SK-N-SH (cell line): Measurements from ENCODE around the gene LRRC27. TPM values are rescaled to one million over a fixed set of nuclear protein-coding genes. Genes with fewer than 3 reads are reported as not detected.

Experiments
- CTCF ChIA-PET: fragments of 300-600, 350-600 bp; formaldehyde crosslinking; extraction: SDS; loops from one replicate; lab custom pipeline; 2021; lab: Yijun Ruan, JAX
- POLR2A ChIA-PET: fragments of 350-600 bp; sonication (Branson Sonifier 250); formaldehyde crosslinking; extraction: SDS; loops from one replicate; lab custom pipeline; 2020; ENCODE audit warnings: antibody characterized with exemption, inconsistent platforms; lab: Yijun Ruan, JAX
- DNase-seq: peaks from one replicate; pipeline ENCODE4 v3.0.0; 2012
- H2AFZ ChIP-seq: fragments of 200-600 bp; sonication (generic); 2 replicates; pipeline ENCODE4 v1.8.1; 2016; ENCODE audit warnings: antibody characterized with exemption, mild to moderate bottlenecking, low read depth
- H3F3A ChIP-seq: fragments of 200-600 bp; sonication (generic); replicated peaks from 2 replicates; pipeline ENCODE3; 2016; ENCODE audit warnings: antibody characterized with exemption, mild to moderate bottlenecking; ENCODE audit not compliant: insufficient read depth
- H3K27ac ChIP-seq, 2 experiments: fragments of 200-500 bp in 1 of 2; fragments of 200-600 bp in 1 of 2; sonication (Bioruptor generic) in 1 of 2; sonication (generic), shearing (Covaris generic) in 1 of 2; 2 replicates each; pipeline versions ENCODE4 v1.5.1 to v1.6.1; 2014 to 2016; ENCODE audit warnings: low read depth in 2 of 2, inconsistent platforms in 1 of 2, low read length in 1 of 2, mild to moderate bottlenecking in 1 of 2, mixed read lengths in 1 of 2
- H3K27me3 ChIP-seq: fragments of 200-600 bp; sonication (generic), shearing (Covaris generic); 2 replicates; pipeline ENCODE4 v1.6.1; 2016; ENCODE audit warnings: mixed run types; ENCODE audit not compliant: insufficient read depth
- H3K36me3 ChIP-seq, 2 experiments: fragments of 200-500 bp in 1 of 2; fragments of 200-600 bp in 1 of 2; sonication (Bioruptor generic) in 1 of 2; sonication (generic) in 1 of 2; replicated peaks in 1 of 2; 2 replicates each; pipeline versions ENCODE3 to v1.5.1; 2014 to 2016; ENCODE audit warnings: low read length in 1 of 2, mild to moderate bottlenecking in 1 of 2; ENCODE audit not compliant: insufficient read depth in 2 of 2, control insufficient read depth in 1 of 2
- H3K4me1 ChIP-seq, 2 experiments: fragments of 200-500 bp in 1 of 2; fragments of 200-600 bp in 1 of 2; sonication (Bioruptor generic) in 1 of 2; sonication (generic), shearing (Covaris generic) in 1 of 2; 2 replicates each; pipeline versions ENCODE4 v1.5.1 to v1.6.1; 2014 to 2016; ENCODE audit warnings: low read depth in 1 of 2, low read length in 1 of 2, mixed run types in 1 of 2; ENCODE audit not compliant: insufficient read depth in 2 of 2, control insufficient read depth in 1 of 2
- H3K4me2 ChIP-seq: fragments of 200-600 bp; sonication (generic), shearing (Covaris generic); 2 replicates; pipeline ENCODE4 v1.6.1; 2017; ENCODE audit warnings: mixed run types
- H3K4me3 ChIP-seq, 2 experiments: fragments of 200-500 bp in 1 of 2; fragments of 200-600 bp in 1 of 2; sonication (Bioruptor generic) in 1 of 2; sonication (generic), shearing (Covaris generic) in 1 of 2; 2 replicates each; pipeline versions ENCODE4 v1.5.1 to v1.8.1; 2014 to 2016; ENCODE audit warnings: low read depth in 2 of 2, inconsistent platforms in 1 of 2, low read length in 1 of 2, mild to moderate bottlenecking in 1 of 2, mixed read lengths in 1 of 2, moderate library complexity in 1 of 2
- H3K79me2 ChIP-seq: fragments of 200-600 bp; sonication (generic); 2 replicates; pipeline ENCODE4 v1.8.1; 2017; ENCODE audit warnings: mild to moderate bottlenecking; ENCODE audit not compliant: insufficient read depth
- H3K9ac ChIP-seq: fragments of 200-600 bp; sonication (generic); 2 replicates; pipeline ENCODE4 v1.6.1; 2017; ENCODE audit warnings: mixed run types
- H3K9me2 ChIP-seq: fragments of 200-600 bp; sonication (generic); 2 replicates; pipeline ENCODE4 v1.6.1; 2017; ENCODE audit warnings: mixed run types
- H3K9me3 ChIP-seq: fragments of 200-600 bp; sonication (generic); 2 replicates; pipeline ENCODE4 v1.6.1; 2017; ENCODE audit warnings: mixed run types, mild to moderate bottlenecking, moderate library complexity
- H4K20me1 ChIP-seq: fragments of 200-600 bp; sonication (generic); 2 replicates; pipeline ENCODE4 v1.6.1; 2017; ENCODE audit warnings: mild to moderate bottlenecking, mixed run types; ENCODE audit not compliant: insufficient read depth
- CHD2 ChIP-seq: fragments of 150-350 bp; IDR thresholded peaks from 2 replicates; pipeline ENCODE4 v1.6.1; 2018; ENCODE audit warnings: low read length; ENCODE audit not compliant: partially characterized antibody
- ELF1 ChIP-seq: IDR thresholded peaks from 2 replicates; pipeline ENCODE4 v1.4.0; 2012
- FOXJ3 ChIP-seq: sonication (generic); formaldehyde crosslinking; IDR thresholded peaks from 2 replicates; pipeline ENCODE4 v1.5.1; 2020; ENCODE audit warnings: mild to moderate bottlenecking, missing genetic modification reagents
- GABPA ChIP-seq: IDR thresholded peaks from 2 replicates; pipeline ENCODE4 v1.4.0; 2012; ENCODE audit warnings: low read depth, mild to moderate bottlenecking
- GATA2 ChIP-seq: sonication (generic); formaldehyde crosslinking; IDR thresholded peaks from 2 replicates; pipeline ENCODE4 v1.5.0; 2020; ENCODE audit warnings: mild to moderate bottlenecking, missing genetic modification reagents
- IRF3 ChIP-seq: fragments of 150-350 bp; IDR thresholded peaks from 2 replicates; pipeline ENCODE4 v1.6.1; 2016; ENCODE audit warnings: mild to moderate bottlenecking, low read depth, low read length
- JUND ChIP-seq: IDR thresholded peaks from 2 replicates; pipeline ENCODE4 v1.4.0; 2012
- MXI1 ChIP-seq: IDR thresholded peaks from 2 replicates; pipeline ENCODE4 v1.6.1; 2012; ENCODE audit warnings: mild to moderate bottlenecking, low read depth, low read length, improper control_type of control experiment
- NFIC ChIP-seq: IDR thresholded peaks from 2 replicates; pipeline ENCODE4 v1.4.0; 2012; ENCODE audit warnings: borderline replicate concordance
- POLR2AphosphoS5 ChIP-seq: IDR thresholded peaks from 2 replicates; pipeline ENCODE4 v1.6.1; 2012; ENCODE audit warnings: low read depth, low read length
- RCOR1 ChIP-seq: fragments of 150-350 bp; IDR thresholded peaks from 2 replicates; pipeline ENCODE4 v1.6.1; 2017; ENCODE audit warnings: antibody characterized with exemption, low read length
- RXRA ChIP-seq: IDR thresholded peaks from 2 replicates; pipeline ENCODE4 v1.4.0; 2012; ENCODE audit warnings: low read depth, mild to moderate bottlenecking, borderline replicate concordance
- TAF1 ChIP-seq: IDR thresholded peaks from 2 replicates; pipeline ENCODE4 v1.6.1; 2012; ENCODE audit warnings: low read depth, mild to moderate bottlenecking, low read length, moderate library complexity, borderline replicate concordance
- USF1 ChIP-seq: IDR thresholded peaks from 2 replicates; pipeline ENCODE4 v1.4.0; 2012; ENCODE audit warnings: low read depth, borderline replicate concordance
- ZBTB33 ChIP-seq: IDR thresholded peaks from 2 replicates; pipeline ENCODE4 v1.4.0; 2012; ENCODE audit warnings: low read depth, borderline replicate concordance
- WGBS: methylation state at CpG from one replicate; pipeline ENCODE4 v1.1.6; 2017; ENCODE audit warnings: low lambda C conversion rate; 5-methylcytosine and 5-hydroxymethylcytosine counted together
- polyA plus RNA-seq, 3 experiments: library from polyadenylated mRNA; depleted of rRNA; stranded (reverse); fragments of >200 nt; gene quantifications; 2 replicates each; pipeline ENCODE4 v1.2.3, GENCODE V29; 2012
- TF ChIP-seq, protein P1 (sequence below): IDR thresholded peaks from 2 replicates; pipeline ENCODE4; 2012

Gene LRRC27
- polyA plus RNA-seq, 1 of the 3 experiments (the other 2 are of a cell fraction) = 10.0 TPM

GRCh38 chr10:132385721-132386418 is 53.9 kb downstream of the LRRC27 start:
- TF ChIP-seq FOXJ3 (CRISPR knock-in tag) = no peak
- TF ChIP-seq JUND = no peak
- TF ChIP-seq, protein P1, sequence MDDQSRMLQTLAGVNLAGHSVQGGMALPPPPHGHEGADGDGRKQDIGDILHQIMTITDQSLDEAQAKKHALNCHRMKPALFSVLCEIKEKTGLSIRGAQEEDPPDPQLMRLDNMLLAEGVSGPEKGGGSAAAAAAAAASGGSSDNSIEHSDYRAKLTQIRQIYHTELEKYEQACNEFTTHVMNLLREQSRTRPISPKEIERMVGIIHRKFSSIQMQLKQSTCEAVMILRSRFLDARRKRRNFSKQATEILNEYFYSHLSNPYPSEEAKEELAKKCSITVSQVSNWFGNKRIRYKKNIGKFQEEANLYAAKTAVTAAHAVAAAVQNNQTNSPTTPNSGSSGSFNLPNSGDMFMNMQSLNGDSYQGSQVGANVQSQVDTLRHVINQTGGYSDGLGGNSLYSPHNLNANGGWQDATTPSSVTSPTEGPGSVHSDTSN = no peak
- TF ChIP-seq CHD2 = no peak
- TF ChIP-seq USF1 = no peak
- TF ChIP-seq GABPA = no peak
- TF ChIP-seq IRF3 = no peak
- TF ChIP-seq RCOR1 = no peak
- TF ChIP-seq POLR2AphosphoS5 = no peak
- TF ChIP-seq NFIC = no peak
- TF ChIP-seq GATA2 = no peak
- TF ChIP-seq ELF1 = no peak
- no peak for TF ChIP-seq MXI1
- TF ChIP-seq RXRA = no peak
- TF ChIP-seq TAF1 = no peak
- TF ChIP-seq ZBTB33 = no peak
- no peak overlapping the region for H2AFZ ChIP-seq
- 95% methylated on average over 15 of the region's 18 CpGs for WGBS
- ChIA-PET CTCF (interaction anchor here (1.3 kb wide), 1 partner anchor 256 kb away, joined by 3 read pairs; no protein-coding TSS in a partner anchor), POLR2A (no interaction called here)
- no peak overlapping the region for H3K27ac ChIP-seq
- peaks cover 0 to 9% of the 10 kb centered on the region in 2 experiments; a peak in 1 of 4 replicates for H3K4me1 ChIP-seq
- H3K79me2 ChIP-seq = no peaks in the 10 kb centered on the region
- DNase-seq = no peak
- H3K9me2 ChIP-seq = no peaks in the 10 kb centered on the region
- no peaks in the 10 kb centered on the region for H4K20me1 ChIP-seq
- H3K9me3 ChIP-seq = no peaks in the 10 kb centered on the region
- H3K4me3 ChIP-seq = no peak overlapping the region
- H3K27me3 ChIP-seq = no peaks in the 10 kb centered on the region
- H3K36me3 ChIP-seq = no peaks in the 10 kb centered on the region
- H3F3A ChIP-seq = no peaks in the 10 kb centered on the region
- no peak overlapping the region for H3K9ac ChIP-seq
- H3K4me2 ChIP-seq = no peak overlapping the region
